A549 (cell line): ENCODE measurements around the gene CHML. TPM values are rescaled to one million over a fixed set of nuclear protein-coding genes. Genes with fewer than 3 reads are reported as not detected.

Source experiments
- ATAC-seq, 2 experiments: fragments of 200-7000 bp in 1 of 2; fragments of >200 bp in 1 of 2; cut with Nextera tagmentation in 1 of 2; cut with Tn5 transposase in 1 of 2; 3 replicates each; pipeline versions ENCODE4 v1.8.0 to v1.9.1; 2018 to 2020; ENCODE audit warnings: mild to moderate bottlenecking in 1 of 2, moderate library complexity in 1 of 2
- CTCF ChIA-PET: fragments of 300-600 bp; sonication (Branson Sonifier 250); formaldehyde crosslinking; extraction: SDS; loops from one replicate; lab custom pipeline; 2021; ENCODE audit warnings: antibody characterized with exemption, inconsistent platforms; lab: Yijun Ruan, JAX
- POLR2A ChIA-PET: fragments of 350-600 bp; formaldehyde crosslinking; extraction: SDS; loops from one replicate; lab custom pipeline; 2021; ENCODE audit warnings: antibody characterized with exemption, inconsistent platforms; lab: Yijun Ruan, JAX
- DNase-seq, 2 experiments: peaks; one replicate each; pipeline versions ENCODE4 v3.0.0 to v3.0.0-alpha.2; 2011 to 2016; ENCODE audit warnings: low read depth in 1 of 2, low spot score in 1 of 2
- FAIRE-seq: peaks from 2 replicates; lab custom pipeline; 2011; peaks lifted over from hg19 to GRCh38; lab: Jason Lieb, UNC
- H3K27ac ChIP-seq, 2 experiments: fragments of >200 bp; sonication (Bioruptor Twin); formaldehyde crosslinking; 3 replicates each; pipeline ENCODE4 v1.5.1; 2016 to 2017
- H3K4me1 ChIP-seq: fragments of >200 bp; sonication (Bioruptor Twin); formaldehyde crosslinking; 3 replicates; pipeline ENCODE4 v1.6.1; 2016
- H3K4me2 ChIP-seq: fragments of >200 bp; sonication (Bioruptor Twin); formaldehyde crosslinking; 3 replicates; pipeline ENCODE4 v1.6.1; 2016
- H3K4me3 ChIP-seq: fragments of >200 bp; sonication (Bioruptor Twin); formaldehyde crosslinking; 3 replicates; pipeline ENCODE4 v1.5.1; 2016
- H3K9me3 ChIP-seq: fragments of >200 bp; sonication (Bioruptor Twin); formaldehyde crosslinking; 3 replicates; pipeline ENCODE4 v1.6.1; 2016
- CBX2 ChIP-seq: fragments of 200-600 bp; sonication (generic); IDR thresholded peaks from 2 replicates; pipeline ENCODE4 v1.6.1; 2016; ENCODE audit warnings: low read depth, mild to moderate bottlenecking, borderline replicate concordance
- CBX8 ChIP-seq: fragments of 200-600 bp; sonication (generic); IDR thresholded peaks from 2 replicates; pipeline ENCODE4 v1.6.1; 2016
- CEBPB ChIP-seq, 2 experiments: fragments of >200 bp in 1 of 2; sonication (Bioruptor Twin) in 1 of 2; formaldehyde crosslinking in 1 of 2; IDR thresholded peaks; 2 replicates each; pipeline ENCODE4 v1.6.1; 2012 to 2016
- CHD2 ChIP-seq: fragments of 150-350 bp; IDR thresholded peaks from 2 replicates; pipeline ENCODE4 v1.6.1; 2014; ENCODE audit warnings: low read length; ENCODE audit not compliant: partially characterized antibody
- EHMT2 ChIP-seq: fragments of 200-600 bp; sonication (generic); IDR thresholded peaks from 2 replicates; pipeline ENCODE4 v1.6.1; 2016; ENCODE audit warnings: antibody characterized with exemption, low read depth, mild to moderate bottlenecking, moderate library complexity
- EP300 ChIP-seq, 2 experiments: fragments of >200 bp; sonication (Bioruptor Twin); formaldehyde crosslinking; IDR thresholded peaks; 2 replicates in 1 of 2; 3 replicates in 1 of 2; pipeline ENCODE4 v1.6.1; 2016 to 2017
- FOSB ChIP-seq: fragments of 250-450 bp; sonication (Bioruptor Pico); IDR thresholded peaks from 2 replicates; pipeline ENCODE4 v1.5.0; 2020; ENCODE audit warnings: mild to moderate bottlenecking, moderate library complexity
- FOSL2 ChIP-seq, 2 experiments: fragments of 450-650 bp in 1 of 2; fragments of >200 bp in 1 of 2; sonication (Bioruptor Twin) in 1 of 2; formaldehyde crosslinking; IDR thresholded peaks; 2 replicates each; pipeline versions ENCODE4 v1.5.0 to v1.6.1; 2016 to 2020; ENCODE audit warnings: mild to moderate bottlenecking in 1 of 2, moderate library complexity in 1 of 2
- GATA3 ChIP-seq: IDR thresholded peaks from 2 replicates; pipeline ENCODE4 v1.6.1; 2012; ENCODE audit warnings: borderline replicate concordance
- HDAC2 ChIP-seq: fragments of 200-600 bp; sonication (generic); IDR thresholded peaks from 2 replicates; pipeline ENCODE4 v1.6.1; 2016
- HOXA7 ChIP-seq: fragments of 250-450 bp; sonication (Bioruptor Pico); IDR thresholded peaks from 2 replicates; pipeline ENCODE4 v1.5.0; 2020; ENCODE audit warnings: mild to moderate bottlenecking, moderate library complexity
- HOXB13 ChIP-seq: fragments of 250-450 bp; sonication (Bioruptor Pico); IDR thresholded peaks from 2 replicates; pipeline ENCODE4 v1.5.0; 2020; ENCODE audit warnings: low read depth, mild to moderate bottlenecking, moderate library complexity
- JUN ChIP-seq, 2 experiments: fragments of >200 bp; sonication (Bioruptor Twin); formaldehyde crosslinking; IDR thresholded peaks; 2 replicates in 1 of 2; 3 replicates in 1 of 2; pipeline ENCODE4 v1.6.1; 2016 to 2017
- JUNB ChIP-seq: fragments of >200 bp; sonication (Bioruptor Twin); formaldehyde crosslinking; IDR thresholded peaks from 2 replicates; pipeline ENCODE4 v1.6.1; 2016
- KDM1A ChIP-seq: fragments of 200-600 bp; sonication (generic); IDR thresholded peaks from 2 replicates; pipeline ENCODE4 v1.6.1; 2016; ENCODE audit warnings: low read depth, mild to moderate bottlenecking
- KDM5A ChIP-seq: fragments of 200-600 bp; sonication (generic); IDR thresholded peaks from 2 replicates; pipeline ENCODE4 v1.6.1; 2016; ENCODE audit warnings: antibody characterized with exemption, mild to moderate bottlenecking
- MAX ChIP-seq: IDR thresholded peaks from 2 replicates; pipeline ENCODE4 v1.6.1; 2012
- MYC ChIP-seq: IDR thresholded peaks from 2 replicates; pipeline ENCODE4 v1.6.1; 2012; ENCODE audit warnings: mild to moderate bottlenecking, inconsistent platforms, low read length, improper control_type of control experiment, borderline replicate concordance
- NPAS2 ChIP-seq: fragments of 250-450 bp; sonication (Bioruptor Pico); IDR thresholded peaks from 2 replicates; pipeline ENCODE4 v1.8.0; 2022; ENCODE audit warnings: mild to moderate bottlenecking, moderate library complexity, borderline replicate concordance
- NR3C1 ChIP-seq: fragments of >200 bp; sonication (Bioruptor Twin); formaldehyde crosslinking; IDR thresholded peaks from 3 replicates; pipeline ENCODE4 v1.6.1; 2017
- POLR2A ChIP-seq: IDR thresholded peaks from 2 replicates; pipeline ENCODE4 v1.6.1; 2012; ENCODE audit warnings: mild to moderate bottlenecking, low read length
- RFX5 ChIP-seq: fragments of 450-650 bp; IDR thresholded peaks from 2 replicates; pipeline ENCODE4 v1.7.1; 2014; ENCODE audit warnings: antibody characterized with exemption, mild to moderate bottlenecking, moderate library complexity
- SMC3 ChIP-seq: fragments of >200 bp; sonication (Bioruptor Twin); formaldehyde crosslinking; IDR thresholded peaks from 3 replicates; pipeline ENCODE4 v1.6.1; 2018; ENCODE audit warnings: inconsistent platforms
- TFCP2L1 ChIP-seq: fragments of 250-450 bp; sonication (Bioruptor Pico); IDR thresholded peaks from 2 replicates; pipeline ENCODE4 v1.5.0; 2021; ENCODE audit warnings: mild to moderate bottlenecking
- TP53 ChIP-seq: fragments of 250-450 bp; sonication (Bioruptor Pico); IDR thresholded peaks from 2 replicates; pipeline ENCODE4 v1.5.0; 2021; ENCODE audit warnings: mild to moderate bottlenecking, moderate library complexity
- ZNF302 ChIP-seq: fragments of 250-450 bp; sonication (Bioruptor Pico); IDR thresholded peaks from 2 replicates; pipeline ENCODE4 v1.9.0; 2021; ENCODE audit warnings: inconsistent platforms, mild to moderate bottlenecking, moderate library complexity
- ZSCAN20 ChIP-seq: fragments of 250-450 bp; sonication (Bioruptor Pico); IDR thresholded peaks from 2 replicates; pipeline ENCODE4 v1.8.0; 2022; ENCODE audit warnings: mild to moderate bottlenecking, moderate library complexity
- WGBS: methylation state at CpG from one replicate; pipeline ENCODE4 v1.1.6; 2017; ENCODE audit errors: missing lambda C conversion rate; 5-methylcytosine and 5-hydroxymethylcytosine counted together
- polyA plus RNA-seq, 4 experiments: library from polyadenylated mRNA; depleted of rRNA in 3 of 4; stranded (reverse); fragments of >200 nt; fragmentation: RNase III in 1 of 4; extraction: RNeasy Plus Mini Kit Qiagen cat#74134 plus additional on column Dnase treatment in 1 of 4; gene quantifications; 2 replicates in 3 of 4; 3 replicates in 1 of 4; pipeline ENCODE4 v1.2.3, GENCODE V29; 2011 to 2017
- TF ChIP-seq, protein P1 (sequence below): fragments of >200 bp; sonication (Bioruptor Twin); formaldehyde crosslinking; IDR thresholded peaks from 2 replicates; pipeline ENCODE4 v1.6.1; 2016
- TF ChIP-seq, protein P2 (sequence below): fragments of >200 bp; sonication (Bioruptor Twin); formaldehyde crosslinking; IDR thresholded peaks from 3 replicates; pipeline ENCODE4 v1.6.1; 2016
- TF ChIP-seq, protein P3 (sequence below): fragments of >200 bp; sonication (Bioruptor Twin); formaldehyde crosslinking; IDR thresholded peaks from 3 replicates; pipeline ENCODE4 v1.5.1; 2016

Gene CHML
- polyA plus RNA-seq, 2 of the 4 experiments (the other 2 are of a cell fraction) = 8.8 to 15.2 TPM

DNA sequence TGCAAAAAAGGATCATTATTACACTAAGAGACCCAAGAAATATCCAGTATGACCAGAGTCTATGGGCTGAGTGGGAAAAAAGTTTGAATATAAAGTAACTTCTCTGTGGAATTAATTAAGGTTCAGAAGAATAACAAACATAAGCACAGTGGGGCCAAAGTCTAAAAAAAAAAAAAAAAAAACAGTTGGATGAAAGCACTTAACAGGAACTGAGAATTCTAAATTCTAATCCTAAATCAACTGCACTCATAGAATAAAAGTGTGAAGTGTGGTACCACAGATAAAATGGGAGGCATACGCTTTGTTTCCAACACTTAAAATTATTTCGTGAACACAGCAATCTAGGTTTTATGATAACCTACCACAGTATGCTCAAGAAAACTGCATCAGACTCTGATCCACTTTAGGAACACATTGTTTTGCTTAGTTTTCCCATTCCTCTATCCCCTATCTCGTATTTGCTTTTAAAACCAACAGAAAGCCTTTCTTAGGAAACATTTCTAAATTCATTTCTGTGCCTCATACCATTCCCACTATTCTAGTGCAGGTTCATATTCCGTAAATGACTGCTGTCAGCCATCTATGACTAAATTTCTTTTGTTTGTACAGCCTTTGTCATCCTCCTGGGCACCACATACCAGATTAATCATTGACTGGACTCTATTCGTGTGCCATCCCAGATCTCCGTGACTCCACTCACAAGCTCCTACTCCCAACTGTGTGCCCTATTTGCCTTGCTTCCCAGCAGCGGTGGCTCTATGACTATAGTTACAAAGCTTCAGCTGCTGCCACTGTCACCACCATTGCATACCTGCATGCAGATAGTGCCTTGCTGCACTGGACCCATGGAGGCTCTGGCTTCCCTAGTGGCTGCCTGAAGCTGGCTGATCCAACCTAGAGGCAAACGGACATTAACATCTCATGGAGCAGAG lies 24.9 kb downstream of the CHML start:
- peak; percentile 90 to 94 for DNase-seq
- CTCF ChIA-PET = interaction anchor here (1.0 to 3.6 kb wide), 6 partner anchors 10 to 219 kb away, joined by 3 to 23 read pairs (median 4); partner anchors contain the start of gene KMO

DNA sequence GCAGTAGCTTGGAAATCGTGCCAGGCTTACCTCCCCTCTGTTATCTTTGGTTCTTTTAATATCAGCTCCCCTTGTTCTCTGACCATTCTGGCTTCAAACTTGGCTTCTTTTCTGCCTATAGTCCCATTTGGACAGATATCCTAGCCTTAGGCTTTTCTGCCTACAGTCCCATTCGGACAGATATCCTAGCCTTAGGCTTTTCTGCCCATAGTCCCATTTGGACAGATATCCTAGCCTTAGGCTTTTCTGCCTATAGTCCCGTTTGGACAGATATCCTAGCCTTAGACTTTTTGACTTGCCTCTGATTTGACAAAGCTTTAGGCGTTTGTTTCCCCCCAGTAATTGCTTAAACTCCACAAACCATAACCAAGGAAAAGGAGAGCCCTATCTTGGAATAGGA lies 25.6 kb downstream of the CHML start:
- Histone ChIP-seq H3K27ac (peak overlapping the region; percentile 89 to 90), H3K9me3 (no peaks in the 10 kb centered on the region), H3K4me3 (no peak overlapping the region), H3K4me2 (peak overlapping the region; percentile 94), H3K4me1 (peaks cover 93% of the 10 kb centered on the region)
- ChIA-PET POLR2A (no interaction called here), CTCF (interaction anchor here (0.5 to 10.4 kb wide), 5 partner anchors 12 to 1703 kb away, joined by 3 to 120 read pairs (median 4); no protein-coding TSS in a partner anchor)
- ATAC-seq (no peak), FAIRE-seq (no peak), DNase-seq (no peak)
- WGBS = 46% methylated on average over 4 of the region's 4 CpGs
- TF ChIP-seq RFX5 (no peak), KDM5A (no peak), HDAC2 (no peak), FOSL2 (IDR thresholded peaks at IDR 0.05) (no peak), FOSL2 (CRISPR knock-in tag; IDR thresholded peaks at IDR 0.05) (no peak), CBX8 (no peak)

More for the DNA sequence above, 24.9 kb downstream of the CHML start:
- TF ChIP-seq FOSL2 (IDR thresholded peaks at IDR 0.05) (peak; percentile 71), FOSL2 (CRISPR knock-in tag; IDR thresholded peaks at IDR 0.05) (peak; percentile 84), GATA3 (peak; percentile 68; the same call in 1 of the 2 replicates), HOXA7 (CRISPR knock-in tag) (no peak), JUN (IDR thresholded peaks at IDR 0.05) (peak; percentile 55 to 83; a peak in 2 of 5 replicates), EP300 (IDR thresholded peaks at IDR 0.05) (peak; percentile 57 to 70; a peak in 2 of 5 replicates), MYC (no peak), ZNF302 (CRISPR knock-in tag) (no peak), SMC3 (peak; percentile 21; the same call in 1 of the 3 replicates), MAX (peak; percentile 76), JUNB (peak; percentile 88), TP53 (CRISPR knock-in tag) (no peak), CEBPB (IDR thresholded peaks at IDR 0.05) (peak in 1 of 2 experiments; percentile 66; a peak in 2 of 4 replicates), CBX2 (no peak)
- TF ChIP-seq, protein P1, sequence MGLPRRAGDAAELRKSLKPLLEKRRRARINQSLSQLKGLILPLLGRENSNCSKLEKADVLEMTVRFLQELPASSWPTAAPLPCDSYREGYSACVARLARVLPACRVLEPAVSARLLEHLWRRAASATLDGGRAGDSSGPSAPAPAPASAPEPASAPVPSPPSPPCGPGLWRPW = no peak
- TF ChIP-seq, protein P2, sequence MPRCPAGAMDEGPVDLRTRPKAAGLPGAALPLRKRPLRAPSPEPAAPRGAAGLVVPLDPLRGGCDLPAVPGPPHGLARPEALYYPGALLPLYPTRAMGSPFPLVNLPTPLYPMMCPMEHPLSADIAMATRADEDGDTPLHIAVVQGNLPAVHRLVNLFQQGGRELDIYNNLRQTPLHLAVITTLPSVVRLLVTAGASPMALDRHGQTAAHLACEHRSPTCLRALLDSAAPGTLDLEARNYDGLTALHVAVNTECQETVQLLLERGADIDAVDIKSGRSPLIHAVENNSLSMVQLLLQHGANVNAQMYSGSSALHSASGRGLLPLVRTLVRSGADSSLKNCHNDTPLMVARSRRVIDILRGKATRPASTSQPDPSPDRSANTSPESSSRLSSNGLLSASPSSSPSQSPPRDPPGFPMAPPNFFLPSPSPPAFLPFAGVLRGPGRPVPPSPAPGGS = peak; percentile 44; the same call in 1 of the 3 replicates
- Histone ChIP-seq H3K4me3 (0 out of 3 replicates have a peak overlapping the region, but pooled peaks have one; percentile 22), H3K4me2 (peak overlapping the region; percentile 94), H3K27ac (peak overlapping the region; percentile 89 to 90), H3K4me1 (peaks cover 93% of the 10 kb centered on the region), H3K9me3 (no peaks in the 10 kb centered on the region)
- WGBS = 2% methylated on average over 8 of the region's 8 CpGs
- POLR2A ChIA-PET = interaction anchor here (1.0 to 1.6 kb wide), 4 partner anchors 10 to 83 kb away, joined by 3 to 9 read pairs (median 4); partner anchors contain the start of genes CHML, KMO and OPN3
- ATAC-seq (peak; percentile 86 to 88), FAIRE-seq (peak; percentile 84)

GRCh38 chr1:241614144-241614543 lies 26.0 kb downstream of the CHML start:
- Histone ChIP-seq H3K4me3 (no peak overlapping the region), H3K4me1 (peaks cover 93% of the 10 kb centered on the region), H3K4me2 (peak overlapping the region; percentile 94), H3K27ac (peak overlapping the region; percentile 89 to 90), H3K9me3 (no peaks in the 10 kb centered on the region)
- ATAC-seq = no peak
- CTCF ChIA-PET = interaction anchor here (0.5 to 10.4 kb wide), 5 partner anchors 12 to 1703 kb away, joined by 3 to 120 read pairs (median 4); no protein-coding TSS in a partner anchor
- no peak for DNase-seq
- 80% methylated on average over 4 of the region's 4 CpGs for WGBS
- no peak for FAIRE-seq
- POLR2A ChIA-PET = no interaction called here
- TF ChIP-seq MAX (no peak), JUN (IDR thresholded peaks at IDR 0.05) (no peak), POLR2A (no peak), CHD2 (no peak), TFCP2L1 (no peak), ZSCAN20 (CRISPR knock-in tag) (no peak), KDM1A (no peak), EHMT2 (no peak), HOXB13 (CRISPR knock-in tag) (no peak), FOSB (CRISPR knock-in tag) (no peak), NPAS2 (no peak), NR3C1 (no peak)
- TF ChIP-seq, protein P3, sequence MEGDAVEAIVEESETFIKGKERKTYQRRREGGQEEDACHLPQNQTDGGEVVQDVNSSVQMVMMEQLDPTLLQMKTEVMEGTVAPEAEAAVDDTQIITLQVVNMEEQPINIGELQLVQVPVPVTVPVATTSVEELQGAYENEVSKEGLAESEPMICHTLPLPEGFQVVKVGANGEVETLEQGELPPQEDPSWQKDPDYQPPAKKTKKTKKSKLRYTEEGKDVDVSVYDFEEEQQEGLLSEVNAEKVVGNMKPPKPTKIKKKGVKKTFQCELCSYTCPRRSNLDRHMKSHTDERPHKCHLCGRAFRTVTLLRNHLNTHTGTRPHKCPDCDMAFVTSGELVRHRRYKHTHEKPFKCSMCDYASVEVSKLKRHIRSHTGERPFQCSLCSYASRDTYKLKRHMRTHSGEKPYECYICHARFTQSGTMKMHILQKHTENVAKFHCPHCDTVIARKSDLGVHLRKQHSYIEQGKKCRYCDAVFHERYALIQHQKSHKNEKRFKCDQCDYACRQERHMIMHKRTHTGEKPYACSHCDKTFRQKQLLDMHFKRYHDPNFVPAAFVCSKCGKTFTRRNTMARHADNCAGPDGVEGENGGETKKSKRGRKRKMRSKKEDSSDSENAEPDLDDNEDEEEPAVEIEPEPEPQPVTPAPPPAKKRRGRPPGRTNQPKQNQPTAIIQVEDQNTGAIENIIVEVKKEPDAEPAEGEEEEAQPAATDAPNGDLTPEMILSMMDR = no peak
